ENCODE measurements around the gene KCNMA1.

The KCNMA1 gene

GRCh38 chr10:77244746-77245145 lies 392.9 kb downstream of the KCNMA1 start:
- no peak for DNase-seq (ENCODE audit: low read depth)
- TF ChIP-seq CTCF (IDR thresholded peaks at IDR 0.05; ENCODE audit: control insufficient read depth, insufficient read depth, low read depth, low read length, missing control alignments): no peak
- no peak overlapping the region for H3K4me3 ChIP-seq (ENCODE audit: control insufficient read depth, low read depth, low read length)

- H3K4me3 ChIP-seq (ENCODE audit: control insufficient read depth, low read depth, low read length): no peak overlapping the region
- no peak for DNase-seq (ENCODE audit: low read depth)
- TF ChIP-seq CTCF (IDR thresholded peaks at IDR 0.05; ENCODE audit: control insufficient read depth, insufficient read depth, low read depth, low read length, missing control alignments): no peak
Observed at GRCh38 chr10:77244286-77244685, 393.3 kb downstream of the KCNMA1 start.

GRCh38 chr10:77241350-77241725 lies 396.3 kb downstream of the KCNMA1 start:
- no peak overlapping the region for H3K4me3 ChIP-seq (ENCODE audit: control insufficient read depth, low read depth, low read length)
- no peak for TF ChIP-seq CTCF (IDR thresholded peaks at IDR 0.05; ENCODE audit: control insufficient read depth, insufficient read depth, low read depth, low read length, missing control alignments)
- DNase-seq (ENCODE audit: low read depth): no peak

GRCh38 chr10:77240706-77241349 lies 396.8 kb downstream of the KCNMA1 start:
- no peak for TF ChIP-seq CTCF (IDR thresholded peaks at IDR 0.05; ENCODE audit: control insufficient read depth, insufficient read depth, low read depth, low read length, missing control alignments)
- no peak for DNase-seq (ENCODE audit: low read depth)
- H3K4me3 ChIP-seq (ENCODE audit: control insufficient read depth, low read depth, low read length): no peak overlapping the region

GRCh38 chr10:77240041-77240652 lies 397.5 kb downstream of the KCNMA1 start:
- no peak for TF ChIP-seq CTCF (IDR thresholded peaks at IDR 0.05; ENCODE audit: control insufficient read depth, insufficient read depth, low read depth, low read length, missing control alignments)
- H3K4me3 ChIP-seq (ENCODE audit: control insufficient read depth, low read depth, low read length): no peak overlapping the region
- no peak for DNase-seq (ENCODE audit: low read depth)

GRCh38 chr10:77237120-77237519 lies 400.5 kb downstream of the KCNMA1 start:
- no peak overlapping the region for H3K4me3 ChIP-seq (ENCODE audit: control insufficient read depth, low read depth, low read length)
- no peak for DNase-seq (ENCODE audit: low read depth)
- no peak for TF ChIP-seq CTCF (IDR thresholded peaks at IDR 0.05; ENCODE audit: control insufficient read depth, insufficient read depth, low read depth, low read length, missing control alignments)
